Stimulated activated CD8-positive, alpha-beta memory T cell treated with anti-CD3 and anti-CD28 coated beads, Interleukin-4, amount 100 ng/mL, for 24 hours (primary cell): ENCODE measurements around the gene CTDSP1.

Source experiments
- DNase-seq: peaks from one replicate; pipeline ENCODE4 v3.0.0-alpha.2; 2020; ENCODE audit warnings: low read depth

The CTDSP1 gene

DNA sequence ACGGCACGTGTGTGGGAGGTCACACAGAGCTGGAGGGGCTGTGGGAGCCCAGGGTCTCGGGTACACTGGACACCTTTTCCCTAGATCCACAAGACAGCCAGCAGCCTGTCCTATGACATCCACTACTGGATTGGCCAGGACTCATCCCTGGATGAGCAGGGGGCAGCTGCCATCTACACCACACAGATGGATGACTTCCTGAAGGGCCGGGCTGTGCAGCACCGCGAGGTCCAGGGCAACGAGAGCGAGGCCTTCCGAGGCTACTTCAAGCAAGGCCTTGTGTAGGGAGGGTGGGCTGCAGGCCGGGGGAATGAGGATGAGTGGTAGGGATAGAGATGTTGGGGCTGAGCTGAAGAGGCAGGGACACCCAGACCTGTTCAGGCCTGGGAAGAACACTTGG is 25.9 kb downstream of the CTDSP1 start:
- DNase-seq, result no peak

GRCh38 chr2:218427741-218428140 is 28.1 kb downstream of the CTDSP1 start:
- no peak for DNase-seq

- no peak for DNase-seq
These were observed 29.3 kb downstream of the CTDSP1 start for GRCh38 chr2:218428846-218429558.

GRCh38 chr2:218429911-218430692 is 30.4 kb downstream of the CTDSP1 start:
- DNase-seq, result no peak

DNA sequence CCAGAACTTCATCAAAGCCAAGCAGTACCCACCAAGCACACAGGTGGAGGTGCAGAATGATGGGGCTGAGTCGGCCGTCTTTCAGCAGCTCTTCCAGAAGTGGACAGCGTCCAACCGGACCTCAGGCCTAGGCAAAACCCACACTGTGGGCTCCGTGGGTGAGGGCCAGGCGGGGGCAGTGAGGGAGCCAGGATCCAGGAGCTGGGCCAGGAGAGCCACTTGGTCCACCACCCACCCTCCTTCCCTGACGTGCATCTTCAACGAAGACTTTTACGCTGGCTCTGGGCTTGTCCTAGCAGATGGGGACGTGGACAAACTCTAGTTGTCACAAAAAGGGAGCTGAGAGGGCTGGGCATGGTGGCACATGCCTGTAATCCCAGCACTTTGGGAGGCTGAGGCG is 31.1 kb downstream of the CTDSP1 start:
- DNase-seq, result no peak

DNA sequence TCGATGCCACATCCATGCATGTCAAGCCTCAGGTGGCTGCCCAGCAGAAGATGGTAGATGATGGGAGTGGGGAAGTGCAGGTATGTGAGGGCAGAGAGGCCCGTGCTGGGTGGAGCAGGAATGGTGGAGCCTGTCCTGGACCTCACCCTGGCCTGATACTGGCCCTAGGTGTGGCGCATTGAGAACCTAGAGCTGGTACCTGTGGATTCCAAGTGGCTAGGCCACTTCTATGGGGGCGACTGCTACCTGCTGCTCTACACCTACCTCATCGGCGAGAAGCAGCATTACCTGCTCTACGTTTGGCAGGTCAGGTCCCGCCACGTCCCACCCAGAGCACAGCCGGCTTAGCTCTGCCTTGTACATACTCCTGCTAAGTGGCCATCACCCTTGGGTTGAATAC is 32.2 kb downstream of the CTDSP1 start:
- DNase-seq, result no peak

GRCh38 chr2:218432676-218433365 is 33.2 kb downstream of the CTDSP1 start:
- no peak for DNase-seq

DNA sequence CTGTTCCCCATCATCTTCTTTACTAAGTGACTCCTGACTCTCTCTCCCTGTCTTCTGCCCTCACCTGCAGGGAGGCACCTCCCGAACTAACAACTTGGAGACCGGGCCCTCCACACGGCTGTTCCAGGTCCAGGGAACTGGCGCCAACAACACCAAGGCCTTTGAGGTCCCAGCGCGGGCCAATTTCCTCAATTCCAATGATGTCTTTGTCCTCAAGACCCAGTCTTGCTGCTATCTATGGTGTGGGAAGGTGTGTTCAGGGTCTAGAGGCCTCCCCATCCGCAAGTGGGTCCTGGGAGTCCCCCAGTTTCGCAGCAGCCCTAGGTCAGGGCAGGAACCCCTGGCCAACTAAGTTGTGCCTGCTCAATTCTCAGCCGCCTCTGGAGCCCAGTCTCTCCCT is 34.8 kb downstream of the CTDSP1 start:
- DNase-seq, result no peak

DNA sequence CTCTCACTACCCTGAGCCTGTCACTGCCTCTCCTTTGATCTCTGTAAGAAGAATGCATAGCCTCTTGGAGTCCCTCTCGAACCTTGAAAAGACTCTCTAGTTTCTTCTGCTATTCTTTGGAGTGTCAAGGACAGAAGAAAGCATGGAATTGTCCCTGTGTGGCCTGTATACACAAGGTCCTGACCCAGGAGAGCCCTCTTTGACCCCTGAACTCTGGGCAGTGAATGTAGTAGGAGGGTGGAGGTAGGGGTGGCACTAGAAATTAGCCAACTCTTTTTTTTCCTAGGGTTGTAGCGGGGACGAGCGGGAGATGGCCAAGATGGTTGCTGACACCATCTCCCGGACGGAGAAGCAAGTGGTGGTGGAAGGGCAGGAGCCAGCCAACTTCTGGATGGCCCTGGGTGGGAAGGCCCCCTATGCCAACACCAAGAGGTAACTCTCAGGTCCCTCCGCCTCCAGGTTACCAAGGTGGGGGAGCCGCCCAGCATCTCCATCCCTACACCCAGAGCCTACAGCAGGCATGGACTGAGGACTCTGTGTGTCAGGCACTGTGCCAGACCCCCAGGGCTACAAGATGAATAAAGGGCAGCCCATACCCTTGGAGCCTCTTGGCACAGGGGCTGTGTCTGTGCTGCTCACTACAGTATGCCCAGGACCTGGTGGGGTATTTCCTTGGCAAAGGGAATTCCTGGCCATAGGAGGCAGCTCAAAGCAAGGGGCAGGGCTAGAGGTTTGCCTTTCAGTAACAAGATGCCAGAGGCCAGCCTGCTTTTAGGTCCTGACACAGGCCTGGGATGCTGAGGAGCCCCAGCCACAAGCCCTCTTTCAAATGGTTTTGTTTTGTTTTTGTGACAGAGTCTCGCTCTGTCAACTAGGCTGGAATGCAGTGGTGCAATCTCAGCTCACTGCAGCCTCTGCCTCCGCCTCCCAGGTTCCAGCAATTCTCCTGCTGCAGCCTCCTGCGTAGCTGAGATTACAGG is 35.6 kb downstream of the CTDSP1 start:
- no peak for DNase-seq

DNA sequence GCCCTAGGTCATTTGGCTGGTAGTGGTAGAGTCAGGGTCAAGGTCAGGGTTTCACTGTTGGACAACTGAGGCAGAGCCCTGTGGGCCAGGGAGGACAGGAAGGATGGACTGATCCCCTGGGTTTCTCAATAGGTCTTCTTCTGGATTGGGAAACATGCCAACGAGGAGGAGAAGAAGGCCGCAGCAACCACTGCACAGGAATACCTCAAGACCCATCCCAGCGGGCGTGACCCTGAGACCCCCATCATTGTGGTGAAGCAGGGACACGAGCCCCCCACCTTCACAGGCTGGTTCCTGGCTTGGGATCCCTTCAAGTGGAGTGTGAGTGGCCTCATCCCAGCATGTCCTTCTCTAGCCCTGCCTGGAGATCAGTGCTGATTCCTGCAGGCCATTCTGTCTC is 37.3 kb downstream of the CTDSP1 start:
- DNase-seq, result no peak

DNA sequence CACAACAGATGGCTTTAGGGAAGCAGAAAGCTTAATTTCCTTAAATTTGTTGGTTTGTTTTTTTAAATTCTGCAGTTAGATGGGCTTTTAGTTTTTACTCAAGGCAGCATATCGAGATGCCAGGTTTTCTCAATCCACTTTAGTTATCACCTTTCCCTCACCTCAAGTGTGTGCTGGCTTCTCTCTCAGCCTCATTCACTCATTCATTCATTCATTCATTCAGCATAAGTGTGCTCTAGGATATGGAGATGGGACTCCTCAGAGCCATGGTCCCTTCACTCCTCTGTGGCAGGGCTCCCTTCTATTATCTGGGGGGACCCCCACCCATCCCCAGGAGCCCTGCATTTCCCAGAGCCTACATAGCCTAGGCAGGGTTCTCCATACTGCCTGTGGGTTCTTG is 38.3 kb downstream of the CTDSP1 start:
- no peak for DNase-seq

DNA sequence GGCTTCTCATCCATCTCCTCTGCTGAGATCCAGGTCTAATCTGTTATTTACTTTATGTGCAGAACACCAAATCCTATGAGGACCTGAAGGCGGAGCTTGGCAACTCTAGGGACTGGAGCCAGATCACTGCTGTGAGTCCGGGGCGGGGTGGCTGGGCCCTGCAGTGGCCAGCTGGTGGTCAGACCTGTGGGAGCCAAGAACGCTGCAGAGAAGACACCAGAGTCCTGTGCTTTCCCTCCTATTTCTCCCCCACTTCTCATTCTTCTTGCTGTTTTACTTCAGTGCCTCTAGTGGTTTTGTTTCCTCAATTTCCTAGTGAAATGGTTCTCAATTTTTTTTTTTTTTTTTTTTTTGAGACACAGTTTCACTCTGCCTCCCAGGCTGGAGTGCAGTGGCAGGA is 38.9 kb downstream of the CTDSP1 start:
- DNase-seq, result no peak

DNA sequence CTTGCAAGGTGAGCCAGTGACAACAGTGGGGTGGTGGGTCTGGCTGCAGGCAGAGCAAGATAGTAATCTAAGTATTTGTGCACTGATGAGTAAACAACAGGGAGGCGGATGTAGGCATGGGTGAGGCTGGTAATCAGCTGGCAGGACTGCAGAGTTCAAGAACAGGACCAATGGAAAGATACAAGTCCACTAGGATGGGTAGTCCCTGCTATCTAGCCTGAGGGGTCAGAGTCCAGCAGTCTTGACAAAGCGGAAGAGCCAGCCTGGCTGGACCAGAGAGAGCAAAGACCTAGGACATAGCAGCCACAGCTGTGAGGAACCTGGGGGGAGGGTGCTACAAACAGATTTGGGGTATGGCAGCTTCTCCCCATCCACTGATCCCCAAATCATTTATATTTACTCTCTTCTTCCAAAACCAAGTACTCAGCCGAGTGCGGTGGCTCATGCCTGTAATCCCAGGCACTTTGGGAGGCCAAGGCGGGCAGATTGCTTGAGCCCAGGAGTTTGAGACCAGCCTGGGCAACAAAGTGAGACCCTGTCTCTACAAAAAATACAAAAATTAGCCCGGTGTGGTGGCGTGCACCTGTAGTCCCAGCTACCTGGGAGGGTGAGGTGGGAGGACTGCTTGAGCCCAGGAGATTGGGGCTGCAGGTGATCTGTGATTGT is 45.2 kb downstream of the CTDSP1 start:
- no peak for DNase-seq

DNA sequence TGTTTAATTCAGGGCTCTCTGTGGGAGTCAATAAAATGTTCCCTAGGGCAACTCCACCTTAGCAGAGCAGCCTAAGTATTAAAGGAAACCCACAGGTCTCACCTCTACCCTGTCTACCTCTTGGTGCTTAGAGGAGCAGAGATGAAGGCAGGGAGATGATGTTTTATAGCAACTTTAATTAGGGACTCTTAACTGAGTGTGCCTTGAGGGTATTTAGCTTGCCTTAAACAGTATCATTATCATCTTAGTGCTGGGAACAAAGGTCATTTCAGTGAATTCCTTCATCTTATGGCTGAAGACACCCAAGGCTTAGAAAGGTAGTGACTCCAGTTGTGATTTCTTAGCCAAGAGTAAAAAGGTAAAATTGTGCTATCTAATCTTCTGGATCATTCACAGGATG is 45.9 kb downstream of the CTDSP1 start:
- no peak for DNase-seq

- no peak for DNase-seq
These were observed 46.9 kb downstream of the CTDSP1 start for GRCh38 chr2:218446547-218446946.

- DNase-seq, result no peak
These were observed 47.4 kb downstream of the CTDSP1 start for GRCh38 chr2:218447072-218447471.

DNA sequence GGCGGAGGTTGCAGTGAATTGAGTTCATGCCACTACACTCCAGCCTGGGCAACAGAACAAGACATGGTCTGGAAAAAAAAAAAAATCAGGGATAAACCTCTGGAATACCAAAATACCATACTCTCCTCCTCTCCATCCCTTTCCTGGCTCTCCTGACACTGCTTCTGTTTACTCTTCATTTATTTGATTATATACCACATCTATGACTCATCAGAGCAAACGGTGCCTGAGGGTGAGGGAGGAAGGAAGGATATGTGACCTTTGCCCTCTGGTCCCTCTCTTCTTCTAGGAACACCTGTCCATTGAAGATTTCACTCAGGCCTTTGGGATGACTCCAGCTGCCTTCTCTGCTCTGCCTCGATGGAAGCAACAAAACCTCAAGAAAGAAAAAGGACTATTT is 49.3 kb downstream of the CTDSP1 start:
- no peak for DNase-seq

DNA sequence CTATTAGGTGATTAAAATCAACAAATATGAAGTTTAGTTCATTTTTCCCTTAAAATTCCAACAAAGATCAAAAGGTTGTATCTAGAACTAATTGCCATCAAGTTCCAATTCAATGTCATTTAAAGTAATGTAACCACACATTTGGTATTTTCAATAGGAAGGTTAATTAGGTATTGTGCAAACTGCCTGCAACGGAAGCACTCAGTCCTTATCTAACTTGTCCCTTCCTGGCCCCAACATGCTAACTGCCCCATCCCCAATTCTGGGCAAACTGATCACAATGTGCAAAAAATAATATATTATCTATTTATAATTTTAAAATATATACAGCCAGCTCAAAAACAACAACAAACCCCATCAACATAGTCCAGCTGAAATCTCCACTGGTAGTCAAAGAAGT is 52.4 kb downstream of the CTDSP1 start:
- DNase-seq, result no peak
